Germinal center (tissue), 1 donor: ENCODE data around the gene KNDC1.
"Not testable (repeated sequence)": the region's sequence is repeated elsewhere in the genome, so short reads cannot be mapped to it uniquely, and the experiment has no call there.

ENCODE experiments used
- DNase-seq: peaks from one replicate; pipeline ENCODE4 v3.0.0; 2012; ENCODE audit warnings: mixed read lengths, low spot score

Gene KNDC1, protein sequence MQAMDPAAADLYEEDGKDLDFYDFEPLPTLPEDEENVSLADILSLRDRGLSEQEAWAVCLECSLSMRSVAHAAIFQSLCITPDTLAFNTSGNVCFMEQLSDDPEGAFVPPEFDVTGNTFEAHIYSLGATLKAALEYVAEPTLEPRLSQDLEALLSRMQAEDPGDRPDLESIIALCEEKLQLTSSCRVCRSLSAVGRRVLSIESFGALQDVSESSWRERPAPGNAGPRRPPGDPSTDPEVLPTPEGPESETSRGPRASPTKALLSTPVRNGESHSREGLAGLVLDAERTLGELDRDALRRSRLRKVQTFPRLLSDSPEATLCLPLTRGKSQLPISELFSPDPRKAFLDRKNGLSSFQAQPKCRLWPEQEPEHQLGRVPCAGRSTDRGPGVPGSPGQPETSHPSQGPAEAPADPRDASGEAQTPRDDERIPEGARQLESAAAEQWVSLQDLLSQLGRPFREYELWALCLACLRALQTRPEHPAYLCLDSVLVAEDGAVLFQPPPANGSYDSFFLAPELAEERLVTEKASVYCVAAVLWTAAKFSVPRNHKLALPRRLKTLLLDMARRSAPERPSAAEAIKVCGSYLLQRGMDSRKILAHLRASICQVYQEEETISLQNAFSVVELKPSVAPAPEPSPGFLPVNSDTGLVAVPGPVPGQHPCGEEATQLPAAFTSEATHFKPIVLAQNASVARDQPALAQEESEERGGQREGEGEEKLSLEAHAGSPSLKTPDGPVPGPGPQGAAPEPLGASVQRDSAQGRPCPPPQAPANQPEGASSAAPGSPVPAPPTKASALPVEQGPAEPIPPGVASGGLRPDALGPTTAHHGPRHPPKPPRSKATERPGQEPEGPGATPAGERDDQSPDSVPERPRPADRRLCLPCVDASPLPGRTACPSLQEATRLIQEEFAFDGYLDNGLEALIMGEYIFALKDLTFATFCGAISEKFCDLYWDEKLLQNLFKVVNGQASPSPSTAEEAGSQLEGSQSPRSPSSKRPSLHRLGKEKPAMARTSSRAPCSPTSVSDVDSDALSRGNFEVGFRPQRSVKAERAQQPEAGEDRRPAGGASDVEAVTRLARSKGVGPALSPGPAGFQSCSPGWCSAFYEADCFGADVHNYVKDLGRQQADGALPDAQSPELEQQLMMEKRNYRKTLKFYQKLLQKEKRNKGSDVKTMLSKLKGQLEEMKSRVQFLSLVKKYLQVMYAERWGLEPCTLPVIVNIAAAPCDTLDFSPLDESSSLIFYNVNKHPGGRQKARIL (N-terminal part only)

DNA sequence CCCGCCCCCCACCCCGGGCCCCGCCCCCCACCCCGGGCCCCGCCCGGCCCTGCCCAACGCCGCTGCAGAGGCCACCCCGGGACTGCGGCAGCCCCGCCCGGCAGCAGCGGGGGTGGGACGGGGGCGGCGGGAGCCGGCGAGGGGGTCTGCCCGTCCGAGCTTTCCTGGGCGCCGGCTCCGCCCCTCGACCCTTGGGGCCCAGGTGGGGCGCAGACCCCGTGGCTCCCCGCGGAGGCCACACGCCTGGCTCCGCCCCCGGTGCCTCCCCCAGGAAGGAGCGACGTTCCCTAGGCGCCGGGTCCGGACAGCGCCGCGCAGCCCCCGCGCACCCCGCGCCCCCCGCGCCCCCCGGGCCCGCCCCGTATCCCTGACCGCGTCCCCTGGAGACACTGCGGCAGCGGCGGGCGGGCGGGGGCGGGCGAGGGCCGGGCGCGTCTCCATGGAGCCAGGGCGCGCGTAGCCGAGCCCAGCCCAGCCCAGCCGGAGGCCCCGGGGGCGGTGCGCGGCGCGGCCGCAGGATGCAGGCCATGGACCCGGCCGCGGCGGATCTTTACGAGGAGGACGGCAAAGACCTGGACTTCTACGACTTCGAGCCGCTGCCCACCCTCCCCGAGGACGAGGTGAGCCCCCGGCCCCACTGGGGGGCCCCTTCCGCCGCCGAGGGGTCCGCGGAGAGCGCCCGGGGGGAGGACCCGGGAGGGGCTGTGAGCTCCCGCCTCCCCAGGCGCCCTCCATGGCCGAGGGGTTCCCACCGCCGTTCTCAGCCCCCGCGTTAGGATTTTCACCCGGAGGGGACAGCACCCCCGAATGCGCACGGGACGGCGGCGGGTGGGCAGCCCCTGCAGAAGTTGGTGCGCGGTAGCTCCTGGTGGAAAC lies at the start of gene KNDC1:
KNDC1 (plus strand) TSS at position 270 of the 876 bp plus-strand sequence; CDS start at position 519, 249 bp downstream.
- DNase-seq = peak; percentile 29

DNA sequence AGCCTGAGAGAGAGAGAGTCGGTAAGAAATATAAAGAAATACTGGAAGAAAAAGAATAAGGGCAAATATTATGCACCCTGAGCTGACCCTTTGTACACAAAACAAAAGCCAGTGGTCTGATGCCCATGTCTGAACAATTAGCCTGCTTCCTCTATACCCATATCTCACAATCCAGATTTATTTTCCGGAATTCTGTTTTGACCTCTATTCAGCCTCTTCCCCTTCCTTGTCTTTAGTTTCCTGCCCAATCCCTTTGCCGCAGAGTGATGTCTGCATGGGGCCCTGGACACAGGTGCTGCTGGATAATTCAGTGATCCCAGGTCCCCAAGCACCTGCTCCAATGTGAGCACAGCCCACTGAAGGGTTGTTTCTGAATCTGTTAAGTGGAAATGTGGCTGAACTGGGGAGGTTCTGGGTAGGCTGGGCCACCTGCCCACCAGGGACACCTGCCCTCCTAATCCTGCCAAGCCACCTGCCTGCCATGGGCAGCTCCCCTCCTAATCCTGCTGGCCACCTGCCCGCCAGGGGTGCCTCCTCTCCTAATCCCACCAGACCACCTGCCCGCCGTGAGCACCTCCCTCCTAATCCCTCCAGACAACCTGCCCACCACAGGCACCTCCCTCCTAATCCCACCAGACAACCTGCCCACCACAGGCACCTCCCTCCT lies 49.3 kb upstream of the KNDC1 start:
- no peak for DNase-seq

GRCh38 chr10:133111640-133112039 lies 48.4 kb upstream of the KNDC1 start:
- not testable (repeated sequence) for DNase-seq

DNA sequence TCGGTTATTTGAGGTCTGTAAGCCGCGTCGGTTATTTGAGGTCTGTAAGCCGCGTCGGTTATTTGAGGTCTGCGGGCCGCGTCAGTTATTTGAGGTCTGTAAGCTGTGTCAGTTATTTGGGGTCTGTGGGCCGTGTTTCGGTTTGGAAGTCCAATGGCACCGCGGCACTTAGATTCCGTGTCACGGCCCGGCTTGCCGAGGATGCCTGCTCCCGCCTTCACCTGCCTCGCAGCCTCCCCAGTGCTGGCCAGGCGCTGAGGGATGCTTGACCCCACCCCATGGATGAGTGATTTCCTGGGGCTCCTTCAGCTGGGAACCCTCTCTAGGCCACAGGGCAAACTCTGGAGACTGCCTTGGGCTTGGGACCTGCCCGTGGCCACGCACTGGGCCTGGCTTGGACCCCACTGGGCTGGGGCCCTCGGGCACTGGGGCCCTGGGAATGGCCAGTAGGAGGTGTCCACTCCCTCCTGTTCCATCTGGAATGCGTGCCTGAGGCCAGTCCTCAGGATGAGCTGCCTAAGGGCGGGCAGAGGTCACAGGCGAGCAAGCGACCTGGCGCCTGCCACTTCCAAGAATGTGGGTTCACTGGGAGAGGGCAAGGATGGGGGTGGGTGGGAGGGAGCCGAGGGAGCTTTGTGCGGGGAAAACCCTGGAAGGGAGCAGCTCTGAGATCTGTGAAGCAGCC lies 46.7 kb upstream of the KNDC1 start:
- no peak for DNase-seq

DNA sequence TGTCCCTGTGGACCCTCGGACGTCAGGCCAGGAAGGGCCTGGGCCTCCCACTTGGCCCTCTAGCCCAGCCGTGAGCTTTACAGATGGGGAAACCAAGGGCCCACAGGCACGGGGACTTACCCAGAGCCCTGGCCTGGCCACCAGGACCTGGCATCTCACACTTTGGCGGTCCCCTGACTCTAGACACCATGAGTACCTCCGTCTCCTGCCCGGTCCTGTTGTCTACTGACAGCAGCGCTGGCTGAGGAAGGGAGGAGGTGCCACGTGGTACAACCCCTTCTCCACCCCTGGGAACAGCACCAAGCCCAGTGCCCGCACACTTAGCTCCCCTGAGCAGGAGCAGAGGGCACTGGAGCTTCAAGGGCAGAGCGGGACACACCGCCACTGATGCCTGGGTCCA lies 46.2 kb upstream of the KNDC1 start:
- DNase-seq = no peak

GRCh38 chr10:133114251-133114650 lies 45.8 kb upstream of the KNDC1 start:
- no peak for DNase-seq

GRCh38 chr10:133114726-133115452 lies 45.1 kb upstream of the KNDC1 start:
- no peak for DNase-seq

GRCh38 chr10:133115453-133115842 lies 44.6 kb upstream of the KNDC1 start:
- no peak for DNase-seq

DNA sequence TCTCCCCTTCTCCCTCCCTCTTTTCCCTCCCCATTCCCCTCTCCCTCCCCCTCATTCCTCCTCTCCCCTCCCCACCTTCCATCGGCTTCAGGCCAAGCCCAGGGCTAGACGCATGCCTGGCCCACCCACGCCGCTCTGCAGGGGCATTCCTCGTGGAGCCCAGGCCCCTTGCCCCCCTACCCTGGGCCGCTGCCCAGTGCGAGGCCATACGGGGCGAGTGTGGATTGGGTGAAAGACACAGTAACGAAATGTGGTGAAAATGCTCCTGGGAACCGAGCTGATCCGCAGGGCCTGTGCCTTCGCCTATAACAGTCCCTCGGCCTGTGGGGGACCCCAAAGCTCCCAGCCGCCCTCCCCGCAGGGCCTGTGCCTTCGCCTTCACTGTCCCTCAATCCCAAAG lies 44.0 kb upstream of the KNDC1 start:
- no peak for DNase-seq

DNA sequence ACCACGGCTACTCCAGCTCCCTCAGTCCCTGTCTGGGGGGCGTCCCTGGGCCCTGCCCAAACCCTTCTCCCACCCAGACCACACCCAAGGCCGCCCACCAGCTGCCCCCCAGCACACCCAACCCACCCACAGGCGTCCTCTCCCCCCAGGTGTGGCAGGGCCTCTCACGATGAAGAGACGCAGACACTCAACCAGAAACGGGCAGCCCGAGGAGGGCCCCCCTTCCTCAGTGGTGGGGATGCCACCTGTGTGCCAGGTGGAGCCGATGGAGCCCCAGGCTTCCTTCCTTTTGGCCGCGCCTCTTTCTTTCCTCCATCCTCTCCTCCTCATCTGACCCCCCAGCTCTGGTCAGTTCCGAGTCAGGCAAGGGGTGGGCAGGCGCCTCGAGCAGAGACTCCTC lies 43.6 kb upstream of the KNDC1 start:
- DNase-seq = no peak

- no peak for DNase-seq
Observed at GRCh38 chr10:133117036-133117687, 42.9 kb upstream of the KNDC1 start.

GRCh38 chr10:133117688-133118071 lies 42.3 kb upstream of the KNDC1 start:
- DNase-seq = no peak

DNA sequence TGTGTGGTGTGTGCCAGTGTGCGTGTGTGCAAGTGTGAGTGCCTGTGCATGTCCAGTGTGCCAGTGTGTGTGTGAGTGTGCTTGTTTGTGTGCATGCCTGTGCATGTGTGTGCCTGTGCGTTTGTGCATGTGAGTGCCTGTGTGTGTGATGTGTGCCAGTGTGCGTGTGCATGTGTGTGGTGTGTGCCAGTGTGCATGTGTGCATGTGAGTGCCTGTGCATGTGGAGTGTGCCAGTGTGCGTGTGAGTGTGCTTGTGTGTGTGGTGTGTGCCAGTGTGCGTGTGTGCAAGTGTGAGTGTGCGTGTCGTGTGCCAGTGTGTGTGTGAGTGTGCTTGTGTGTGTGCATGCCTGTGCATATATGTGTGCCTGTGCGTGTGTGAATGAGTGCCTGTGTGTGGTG lies 38.5 kb upstream of the KNDC1 start:
- DNase-seq = no peak

DNA sequence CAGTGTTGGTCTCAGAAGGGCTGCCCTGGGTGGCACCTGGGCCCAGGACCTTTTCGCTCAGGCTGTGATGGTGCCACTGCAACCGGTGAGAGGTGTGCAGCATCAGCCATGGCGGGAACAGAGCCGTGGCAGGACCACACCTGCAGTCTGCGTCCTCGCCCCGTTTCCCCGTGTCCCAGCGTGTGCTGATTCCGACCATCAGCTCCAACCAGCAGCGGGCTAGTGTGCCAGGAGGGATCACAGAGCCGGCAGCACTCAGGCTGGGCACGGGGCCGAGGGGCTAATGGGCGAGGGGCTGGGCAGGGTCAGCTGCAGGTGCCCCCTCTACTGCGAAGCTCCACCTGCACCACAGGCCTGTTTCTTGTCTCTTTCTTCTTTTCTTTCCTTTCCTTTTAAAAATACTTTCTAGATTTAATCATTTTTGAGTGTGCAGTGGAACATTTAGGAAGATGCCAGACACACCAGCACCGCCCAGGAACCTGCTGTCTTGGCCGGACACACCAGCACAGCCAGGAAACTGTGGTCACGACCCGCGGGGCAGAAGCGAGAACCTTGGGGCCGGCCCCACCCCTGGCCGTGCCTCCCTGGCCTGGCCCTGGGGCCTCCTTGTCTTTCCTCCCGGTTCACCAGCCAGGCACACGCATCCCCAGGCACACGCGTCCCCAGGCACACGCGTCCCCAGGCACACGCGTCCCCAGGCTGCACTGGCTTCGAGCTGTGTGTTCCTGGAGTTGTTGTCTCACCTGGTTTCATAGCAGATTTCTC lies 37.7 kb upstream of the KNDC1 start:
- no peak for DNase-seq

GRCh38 chr10:133123050-133123745 lies 36.8 kb upstream of the KNDC1 start:
- no peak for DNase-seq

DNA sequence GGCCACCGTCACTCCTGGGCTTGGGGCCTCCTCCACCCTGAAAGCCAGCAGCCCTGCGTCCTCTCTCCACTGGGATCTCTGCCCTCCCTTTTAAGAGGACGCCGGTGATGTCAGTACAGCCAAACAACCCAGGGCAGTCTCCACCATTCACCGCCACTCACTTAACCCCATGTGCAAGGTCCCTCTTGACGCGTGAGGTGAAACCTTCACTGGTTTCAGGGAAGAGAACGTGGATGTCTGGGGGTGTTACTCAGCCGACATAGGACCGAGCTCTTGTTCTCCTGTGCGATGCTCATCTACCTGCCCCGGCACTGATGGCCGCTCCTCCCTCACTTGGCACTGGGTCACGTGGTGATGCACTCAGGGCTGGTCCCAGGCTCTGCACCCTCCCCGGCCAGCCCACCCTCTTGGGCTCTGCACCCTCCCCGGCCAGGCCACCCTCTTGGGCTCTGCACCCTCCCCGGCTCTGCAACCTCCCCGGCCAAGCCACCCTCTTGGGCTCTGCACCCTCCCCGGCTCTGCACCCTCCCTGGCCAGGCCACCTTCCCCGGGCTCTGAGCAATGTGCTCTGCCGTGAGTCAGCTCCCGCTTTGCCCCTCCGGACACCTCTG lies 36.2 kb upstream of the KNDC1 start:
- DNase-seq = no peak
